Astrocyte of the spinal cord (primary cell): ENCODE measurements around the gene VWA3B.

Source experiments
- DNase-seq: peaks from one replicate; pipeline ENCODE4 v3.0.0; 2011; ENCODE audit warnings: low read depth, low spot score
- H3K4me3 ChIP-seq: 2 replicates; pipeline ENCODE4 v1.5.1; 2011; ENCODE audit warnings: low read depth, mild to moderate bottlenecking, low read length, moderate library complexity
- CTCF ChIP-seq: IDR thresholded peaks from 2 replicates; pipeline ENCODE4 v1.5.1; 2012; ENCODE audit warnings: low read depth, mild to moderate bottlenecking, low read length, inconsistent platforms
- in situ Hi-C: cut with HindIII; loops from 2 replicates; pipeline ENCODE4 v1.10.0; 2017; ENCODE audit warnings: low sequenced_read_pairs

Gene VWA3B

DNA sequence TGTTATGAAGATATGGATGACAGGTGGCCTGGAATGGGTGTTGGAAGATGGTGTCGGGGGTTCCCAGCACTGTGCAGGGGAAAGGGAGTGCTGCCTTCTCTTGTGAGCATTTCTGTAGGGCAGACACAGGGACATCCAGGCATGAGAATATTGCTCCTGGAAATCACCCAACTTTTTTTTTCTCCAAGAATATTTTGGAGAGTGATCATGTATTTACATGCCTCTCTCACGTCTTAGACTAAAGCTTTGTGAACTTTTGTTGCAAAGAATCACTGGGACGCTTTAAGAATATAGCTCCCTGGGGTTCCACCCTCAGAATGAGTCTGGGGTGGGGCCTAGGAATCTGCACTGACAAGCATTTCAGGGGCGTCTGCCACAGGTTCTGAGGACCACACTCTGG, 68.7 kb downstream of the VWA3B start:
- in situ Hi-C loops: no loop called here
- no peak for TF ChIP-seq CTCF
- no peak for DNase-seq
- H3K4me3 ChIP-seq: no peak overlapping the region

DNA sequence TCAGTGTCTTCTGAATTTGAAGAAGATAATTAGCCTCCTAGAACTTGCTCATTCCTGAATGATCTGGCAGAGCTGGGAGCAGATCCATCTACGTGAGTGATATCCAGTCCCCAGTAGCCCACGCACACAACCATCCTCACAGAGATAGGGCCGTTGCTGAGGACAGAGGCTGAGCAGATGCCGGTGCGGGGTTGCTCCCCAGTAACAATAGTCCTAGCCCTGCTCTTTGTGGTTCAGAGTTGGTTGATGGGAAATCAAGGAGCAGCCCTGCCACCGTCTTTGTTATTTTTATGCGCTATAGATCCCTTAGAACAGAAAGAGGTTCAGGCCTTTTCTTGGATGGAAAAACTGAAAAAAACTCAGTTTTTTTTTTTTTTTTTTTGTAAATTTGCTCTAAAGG, 69.3 kb downstream of the VWA3B start:
- DNase-seq: no peak
- TF ChIP-seq CTCF: no peak
- in situ Hi-C loops: no loop called here
- no peak overlapping the region for H3K4me3 ChIP-seq

DNA sequence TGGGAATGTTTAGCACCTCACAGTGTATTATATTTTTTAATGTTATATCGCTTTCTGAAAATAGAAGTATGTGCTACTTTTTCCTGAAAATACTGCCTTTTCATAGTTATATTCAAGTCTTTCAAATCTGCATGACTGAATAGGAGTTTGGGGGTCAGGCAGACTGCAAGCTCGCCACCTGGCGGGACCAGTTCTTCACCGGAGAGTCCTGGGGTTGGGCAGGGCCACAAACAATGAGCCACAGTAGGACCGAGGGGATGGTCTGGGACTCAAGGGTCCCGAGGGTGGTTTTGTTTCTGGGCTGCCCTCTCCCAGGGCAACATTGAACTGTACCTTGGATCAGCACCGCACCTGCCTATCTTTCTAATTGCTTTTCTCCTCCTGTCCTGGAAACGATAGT, 70.6 kb downstream of the VWA3B start:
- DNase-seq: no peak
- TF ChIP-seq CTCF: no peak
- H3K4me3 ChIP-seq: no peak overlapping the region
- in situ Hi-C loops: no loop called here

GRCh38 chr2:98158305-98158704, 71.3 kb downstream of the VWA3B start:
- DNase-seq: no peak
- no peak for TF ChIP-seq CTCF
- in situ Hi-C loops: no loop called here
- no peak overlapping the region for H3K4me3 ChIP-seq

- in situ Hi-C loops: no loop called here
- no peak for DNase-seq
- no peak for TF ChIP-seq CTCF
- no peak overlapping the region for H3K4me3 ChIP-seq
Measured at GRCh38 chr2:98160554-98160953, 73.6 kb downstream of the VWA3B start.

GRCh38 chr2:98161186-98161585, 74.2 kb downstream of the VWA3B start:
- no peak overlapping the region for H3K4me3 ChIP-seq
- no peak for DNase-seq
- in situ Hi-C loops: no loop called here

More at GRCh38 chr2:98161186-98161585, 74.2 kb downstream of the VWA3B start:
- no peak for TF ChIP-seq CTCF
